HG03159 (cell line): ENCODE data around the gene IKBKG.
A peak's percentile ranks its signal among the peaks of the same experiment; 100 is the strongest.
"Not testable (repeated sequence)": the region's sequence is repeated elsewhere in the genome, so short reads cannot be mapped to it uniquely, and the experiment has no call there.

Experiments
- ATAC-seq: cut with Tn5 transposase; IDR thresholded peaks from one replicate; pipeline ENCODE4 v1.9.1; 2021; ENCODE audit warnings: mild to moderate bottlenecking, moderate library complexity; ENCODE audit not compliant: unreplicated experiment

IKBKG gene

DNA sequence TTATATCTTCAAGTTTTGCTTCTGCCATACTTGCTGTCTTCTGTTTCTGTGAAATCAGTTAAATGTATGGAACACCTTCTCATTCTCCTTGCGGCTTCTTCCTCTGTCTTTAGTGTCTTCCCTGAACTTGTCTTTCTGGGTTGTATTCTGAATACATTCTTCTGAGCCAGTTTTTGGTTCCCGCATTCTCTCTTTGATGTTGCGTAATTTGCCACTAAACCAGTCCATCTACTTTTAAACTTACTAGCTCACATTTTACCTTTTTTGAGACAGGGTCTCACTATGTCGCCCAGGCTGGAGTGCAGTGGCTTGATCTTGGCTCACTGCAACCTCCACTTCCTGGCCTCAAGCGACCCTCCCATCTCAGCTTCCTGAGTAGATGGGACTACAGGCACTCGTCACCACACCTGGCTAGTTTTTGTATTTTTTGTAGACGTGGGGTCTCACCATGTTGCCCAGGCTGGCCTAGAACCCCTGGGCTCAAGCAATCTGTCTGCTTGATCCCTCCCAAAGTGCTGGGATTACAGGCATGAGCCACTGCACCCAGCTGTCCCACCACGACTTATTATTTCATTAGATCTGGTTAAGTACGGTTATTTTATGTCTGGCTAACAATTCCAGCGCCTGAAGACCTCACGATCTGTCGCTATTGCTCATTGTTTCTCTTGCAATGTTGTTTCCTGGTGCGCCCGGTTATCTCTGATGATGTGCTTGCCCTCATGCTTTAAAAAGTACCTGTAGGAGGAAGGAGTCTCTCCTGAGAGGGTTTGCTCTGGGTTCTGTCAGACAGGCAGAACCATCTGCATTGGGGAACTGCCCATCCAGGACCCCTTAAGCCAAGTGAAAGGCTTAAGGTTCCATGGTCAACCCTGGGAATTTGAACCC, 21.6 kb upstream of the IKBKG start:
- ATAC-seq: no peak

DNA sequence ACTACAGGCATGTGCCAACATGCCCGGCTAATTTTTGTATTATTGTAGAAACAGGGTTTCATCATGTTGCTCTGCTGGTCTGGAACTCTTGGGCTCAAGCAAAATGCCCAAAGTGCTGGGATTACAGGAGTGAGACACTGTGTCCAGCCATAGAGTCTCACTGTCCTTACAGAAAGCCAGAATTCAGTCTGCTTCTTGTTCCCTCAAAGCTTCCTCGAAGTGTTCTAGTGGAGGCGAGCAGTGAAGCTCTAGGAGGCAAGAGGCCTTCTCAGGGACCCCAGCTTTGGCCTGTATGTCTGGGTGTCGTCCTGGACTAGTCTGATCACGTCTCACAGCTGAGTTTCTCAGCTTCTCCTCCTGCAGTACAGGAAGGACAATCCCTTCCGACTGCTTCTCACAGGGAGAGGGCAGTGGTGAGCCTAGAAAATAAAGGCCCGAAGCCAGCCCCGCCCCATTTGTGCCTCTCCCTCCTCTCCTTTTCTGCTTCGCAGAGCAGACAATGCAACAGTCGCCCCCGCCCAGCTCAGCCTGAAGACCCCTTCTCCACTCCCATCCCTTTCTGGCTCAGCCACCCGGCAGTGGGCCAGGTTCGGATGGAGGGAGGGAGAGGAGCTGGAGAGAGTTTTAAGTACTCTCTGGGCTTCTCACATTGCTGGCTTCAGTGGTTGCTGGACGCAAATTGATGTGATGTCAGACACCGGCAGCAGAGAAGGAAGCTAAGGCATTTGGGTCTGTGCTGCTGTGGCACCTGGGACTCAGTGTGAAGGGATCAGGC, 20.3 kb upstream of the IKBKG start:
- ATAC-seq: peak; percentile 69

DNA sequence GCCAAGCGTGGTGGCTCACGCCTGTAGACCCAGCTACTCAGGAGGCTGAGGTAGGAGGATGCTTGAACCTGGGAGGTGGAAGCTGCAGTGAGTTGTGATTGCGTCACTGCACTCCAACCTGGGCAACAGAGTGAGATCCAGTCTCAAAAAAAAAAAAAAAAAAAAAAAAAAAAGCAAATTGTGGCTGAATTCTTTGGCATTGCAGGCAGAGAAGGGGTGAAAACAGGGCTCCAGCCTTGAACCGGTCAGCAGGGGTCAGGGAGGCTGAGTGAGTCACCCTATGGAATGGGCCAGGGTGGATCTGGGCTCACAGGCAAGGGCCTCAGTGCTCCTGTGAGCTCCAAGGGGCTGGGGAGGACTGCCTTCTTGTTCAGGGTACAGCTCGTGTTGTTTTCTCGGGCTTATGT, 18.2 kb upstream of the IKBKG start:
- ATAC-seq: no peak

DNA sequence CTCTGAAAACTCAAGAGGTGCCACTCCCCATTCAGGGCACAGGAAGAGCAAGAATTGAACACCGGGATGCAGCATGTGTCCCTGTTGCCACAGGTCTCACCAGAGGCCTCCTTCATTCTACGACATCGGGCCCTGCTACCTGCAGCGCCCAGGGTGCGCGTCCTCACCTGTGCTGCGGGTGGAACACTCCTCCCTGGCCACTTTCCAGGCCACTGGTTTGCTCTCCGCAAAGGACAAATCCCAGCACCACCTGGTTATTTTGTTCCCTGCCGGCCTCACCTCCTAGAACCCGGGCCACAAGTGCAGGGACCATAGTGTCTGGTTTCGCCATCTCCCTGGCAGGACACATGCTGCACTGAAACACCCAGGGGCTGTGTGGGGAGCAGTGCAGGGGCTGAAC, 17.1 kb upstream of the IKBKG start:
- ATAC-seq: no peak

DNA sequence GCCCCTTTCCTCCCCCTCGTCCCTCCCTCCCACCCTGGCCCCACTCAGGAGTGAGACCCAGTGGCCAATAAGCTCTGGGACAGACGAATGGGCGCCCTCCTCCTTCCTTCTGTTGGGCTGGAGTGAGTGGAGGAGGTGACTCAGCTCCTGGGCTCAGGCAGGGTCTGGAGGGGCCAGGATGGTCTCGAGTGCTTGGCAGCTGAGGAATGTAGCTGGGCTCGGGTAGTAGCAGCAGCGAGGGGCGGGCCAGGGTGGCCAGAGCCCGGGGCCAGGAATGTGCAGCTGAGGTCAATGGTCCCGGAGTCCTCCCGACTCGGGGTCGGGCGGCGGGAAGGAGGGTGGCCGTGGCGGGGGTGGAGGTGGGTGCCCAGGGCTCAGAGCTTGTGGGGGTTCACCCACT, 15.8 kb upstream of the IKBKG start:
- ATAC-seq: no peak

DNA sequence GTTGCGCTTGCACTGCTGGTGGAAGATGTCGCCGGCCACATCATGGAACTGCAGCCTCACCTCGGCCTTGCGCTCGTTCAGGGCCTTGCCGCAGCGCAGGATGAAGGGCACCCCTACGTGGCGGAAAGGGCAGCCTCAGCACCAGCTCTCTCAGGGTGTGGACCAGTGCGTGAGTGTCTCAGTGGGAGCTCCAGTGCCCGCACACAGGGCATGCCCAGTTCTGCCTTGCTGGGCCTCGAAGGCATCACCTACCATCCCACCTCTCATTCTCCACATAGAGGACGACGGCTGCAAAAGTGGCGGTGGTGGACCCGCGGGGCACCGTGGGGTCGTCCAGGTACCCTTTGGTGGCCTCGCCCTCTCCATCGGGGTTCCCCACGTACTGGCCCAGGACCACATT, 14.7 kb upstream of the IKBKG start:
- no peak for ATAC-seq

DNA sequence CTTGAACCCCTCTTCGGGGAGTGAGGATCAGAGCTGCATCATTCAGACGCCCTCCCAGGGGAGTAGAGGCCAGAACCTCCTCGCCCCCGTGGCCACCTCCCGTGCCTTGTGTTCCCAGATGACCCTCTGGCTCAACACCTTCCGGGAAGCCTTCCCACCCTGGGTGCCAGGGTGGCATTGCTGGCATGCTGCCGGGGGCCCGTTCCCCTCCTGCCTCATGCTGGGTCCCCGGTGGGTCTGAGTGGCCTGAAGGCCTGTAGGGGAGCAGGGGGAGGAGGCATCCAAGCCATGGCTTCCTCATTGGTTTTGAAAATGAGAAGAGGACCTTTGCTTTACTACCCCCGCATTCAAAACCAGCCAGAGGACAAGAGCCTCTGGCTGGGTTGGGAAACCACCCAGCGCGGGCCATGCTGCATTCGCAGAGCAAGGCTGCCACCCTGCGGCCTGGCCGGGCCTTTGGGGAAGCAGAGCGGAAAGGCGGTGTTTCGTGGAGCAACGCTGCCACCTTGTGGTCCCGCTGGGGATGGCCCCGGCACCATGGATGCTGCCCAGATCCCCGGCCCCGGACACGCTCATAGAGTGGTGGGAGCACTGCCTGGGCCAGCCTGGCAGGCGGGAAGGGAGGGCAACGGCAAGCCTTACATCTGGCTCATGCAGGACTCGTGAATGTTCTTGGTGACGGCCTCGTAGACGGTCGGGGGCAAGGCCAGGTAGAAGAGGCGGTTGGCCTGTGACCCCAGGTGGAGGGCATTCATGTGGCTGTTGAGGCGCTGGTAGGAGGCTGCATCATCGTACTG, 12.7 kb upstream of the IKBKG start:
- peak; percentile 93 for ATAC-seq

DNA sequence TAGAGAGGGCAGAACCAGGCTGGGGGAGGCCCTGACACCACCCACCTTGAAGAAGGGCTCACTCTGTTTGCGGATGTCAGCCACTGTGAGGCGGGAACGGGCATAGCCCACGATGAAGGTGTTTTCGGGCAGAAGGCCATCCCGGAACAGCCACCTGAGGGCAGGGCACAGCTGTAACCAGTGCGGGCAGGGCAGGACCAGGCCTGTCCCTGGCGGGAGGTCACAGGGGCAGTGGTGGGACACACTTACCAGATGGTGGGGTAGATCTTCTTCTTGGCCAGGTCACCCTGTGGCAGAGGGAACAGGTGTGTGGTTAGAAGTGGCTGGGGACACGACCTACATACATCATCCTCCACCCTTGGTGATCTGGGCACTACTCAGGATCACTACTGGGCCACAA, 11.5 kb upstream of the IKBKG start:
- no peak for ATAC-seq

DNA sequence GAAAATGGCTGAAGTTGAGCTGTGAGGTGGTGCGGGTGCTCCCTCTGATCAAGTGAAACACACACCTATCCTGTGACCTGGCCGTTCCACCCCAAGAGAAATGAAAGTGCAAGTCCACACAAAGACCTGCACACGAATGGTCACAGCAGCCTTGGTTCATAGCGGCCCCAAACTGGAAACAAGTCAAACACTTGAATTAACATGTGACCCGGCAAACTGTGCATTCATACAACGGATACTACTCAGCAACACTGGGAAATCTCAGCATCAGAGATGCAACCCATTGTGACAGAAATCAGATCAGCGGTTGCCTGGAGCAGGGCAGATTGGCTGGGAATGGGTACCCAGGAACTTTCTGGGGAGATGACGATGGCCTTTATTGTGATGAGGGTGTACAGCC, 8.3 kb upstream of the IKBKG start:
- no peak for ATAC-seq

DNA sequence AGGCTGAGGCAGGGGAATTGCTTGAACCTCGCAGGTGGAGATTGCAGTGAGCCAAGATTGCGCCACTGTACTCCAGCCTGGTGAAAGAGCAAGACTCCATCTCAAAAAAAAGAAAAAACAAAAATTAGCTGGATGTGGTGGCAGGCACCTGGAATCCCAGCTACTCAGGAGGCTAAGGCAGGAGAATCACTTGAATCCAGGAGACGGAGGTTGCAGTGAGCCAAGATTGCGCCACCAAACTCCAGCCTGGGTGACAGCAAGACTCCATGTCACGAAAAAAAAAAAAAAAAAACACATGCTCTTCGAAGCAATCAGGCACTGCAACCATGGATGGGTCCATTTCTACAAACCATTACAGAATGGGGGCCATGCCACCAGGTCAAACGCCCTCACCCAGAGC, 7.1 kb upstream of the IKBKG start:
- not testable (repeated sequence) for ATAC-seq

DNA sequence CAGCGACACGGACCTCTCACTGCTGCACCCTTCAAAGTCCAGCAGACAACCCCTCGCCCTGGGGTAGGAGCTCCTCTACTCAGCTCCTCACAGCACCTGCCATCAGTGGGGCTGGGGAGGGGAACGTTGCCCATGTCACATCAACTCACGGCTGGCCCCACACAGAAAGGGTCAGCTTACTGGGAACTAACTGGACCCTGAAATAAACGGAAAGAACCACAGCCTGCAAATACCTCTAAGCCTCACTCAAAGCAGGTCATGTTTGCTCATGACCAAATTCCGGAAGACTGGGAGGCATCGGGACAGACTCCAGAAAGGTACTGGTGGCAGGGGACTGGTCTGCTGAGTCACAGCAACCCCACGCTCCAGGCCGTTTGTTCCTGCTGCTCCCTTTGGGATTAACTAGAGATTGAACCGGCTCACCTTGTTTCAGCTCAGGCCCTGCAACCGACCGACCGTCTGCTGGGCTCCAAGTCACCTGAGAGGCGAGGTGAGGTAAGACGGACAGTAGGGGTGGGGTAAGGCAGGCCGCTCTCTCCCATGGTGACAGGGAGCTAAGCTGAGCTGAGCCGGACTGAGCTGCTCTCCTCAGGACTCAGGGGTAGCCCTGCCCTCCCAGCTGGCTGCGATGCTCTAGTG, 6.4 kb upstream of the IKBKG start:
- no peak for ATAC-seq

DNA sequence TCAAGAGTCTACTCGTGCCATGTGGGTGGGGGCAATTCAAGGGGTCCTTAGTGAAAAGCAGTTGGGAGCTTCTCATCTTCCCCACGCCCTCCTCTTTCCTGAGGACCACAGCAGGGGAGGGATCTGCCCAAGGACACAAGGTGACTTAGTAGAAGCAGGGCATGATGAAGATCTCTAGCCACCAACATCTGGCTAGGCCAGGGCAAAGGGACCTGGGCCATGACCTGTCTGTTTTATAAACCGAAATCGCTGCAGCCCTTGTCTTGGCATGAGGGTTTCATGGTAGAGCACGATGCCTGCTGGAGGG, 5.9 kb upstream of the IKBKG start:
- ATAC-seq: no peak

DNA sequence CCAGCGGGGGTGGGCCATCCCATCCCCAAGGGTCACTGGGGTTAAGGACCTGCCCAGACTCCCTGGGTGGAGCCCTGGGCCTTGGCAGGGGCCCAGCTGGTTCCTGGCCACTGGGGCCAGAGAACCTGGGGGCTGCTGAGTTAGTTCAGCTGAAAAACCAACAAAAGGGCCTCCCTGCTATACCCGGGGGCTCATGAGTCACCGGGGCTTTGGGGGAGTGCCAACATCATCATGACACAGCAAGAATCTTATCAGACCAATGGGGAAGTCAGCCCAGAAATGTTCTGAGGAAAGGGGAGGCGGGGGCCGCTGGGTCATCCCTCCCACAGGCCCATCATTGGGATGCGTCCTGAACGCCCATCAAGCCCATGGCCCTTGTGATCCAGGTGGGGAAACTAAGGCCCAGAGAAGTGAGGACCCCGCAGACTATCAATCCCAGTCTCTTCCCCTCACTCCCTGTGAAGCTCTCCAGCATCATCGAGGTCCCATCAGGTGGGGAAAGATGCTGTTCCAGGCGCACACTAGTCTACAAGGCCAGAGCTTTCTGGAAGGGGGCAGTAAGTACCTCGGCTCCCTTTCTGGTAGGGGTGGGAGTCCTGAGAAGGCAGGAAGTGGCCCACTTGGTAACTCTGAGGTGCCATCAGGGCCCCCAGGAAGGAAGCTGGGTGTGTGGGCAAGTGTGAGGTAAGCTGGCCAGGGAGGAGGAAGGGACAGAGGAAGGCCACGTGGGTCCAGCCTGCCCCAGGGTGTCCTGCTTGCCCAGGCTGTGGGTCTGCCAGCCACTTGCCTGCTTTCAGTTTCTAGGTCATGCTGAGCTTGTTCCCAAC, 5.3 kb upstream of the IKBKG start:
- ATAC-seq: no peak

DNA sequence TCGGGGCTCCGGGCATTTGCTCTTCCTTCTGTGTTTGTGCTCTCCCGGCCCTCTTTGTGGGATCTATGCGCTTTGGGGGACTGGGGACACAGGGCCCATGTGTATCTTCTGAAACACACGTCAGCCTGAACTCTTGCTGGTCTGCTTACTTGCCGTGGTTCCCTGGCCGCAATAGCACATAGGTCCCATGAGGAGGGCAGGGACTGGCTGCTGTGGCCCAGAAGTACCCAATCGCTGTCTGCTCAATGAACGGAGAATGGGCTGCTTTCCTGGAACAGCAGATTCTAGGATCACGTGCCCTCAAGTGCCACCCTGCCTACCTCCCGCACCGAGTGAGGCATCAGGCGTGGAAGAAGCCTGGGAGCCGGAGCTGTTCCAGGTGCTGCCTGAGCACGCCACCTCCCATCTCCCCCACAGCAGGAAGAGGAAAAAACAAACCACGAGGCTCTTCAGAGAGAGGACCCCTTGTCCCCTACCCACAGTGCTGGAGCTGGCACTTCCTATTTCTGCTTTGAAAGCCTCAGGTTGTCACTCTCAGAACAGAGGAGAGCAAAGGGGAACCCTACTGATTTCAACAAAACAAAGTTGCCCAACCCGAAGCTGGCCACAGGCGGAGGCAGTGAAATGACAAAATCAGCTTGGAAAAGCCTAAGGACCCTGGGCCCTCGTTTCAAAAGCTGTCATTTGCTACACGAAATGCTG, 4.5 kb upstream of the IKBKG start:
- ATAC-seq: no peak

DNA sequence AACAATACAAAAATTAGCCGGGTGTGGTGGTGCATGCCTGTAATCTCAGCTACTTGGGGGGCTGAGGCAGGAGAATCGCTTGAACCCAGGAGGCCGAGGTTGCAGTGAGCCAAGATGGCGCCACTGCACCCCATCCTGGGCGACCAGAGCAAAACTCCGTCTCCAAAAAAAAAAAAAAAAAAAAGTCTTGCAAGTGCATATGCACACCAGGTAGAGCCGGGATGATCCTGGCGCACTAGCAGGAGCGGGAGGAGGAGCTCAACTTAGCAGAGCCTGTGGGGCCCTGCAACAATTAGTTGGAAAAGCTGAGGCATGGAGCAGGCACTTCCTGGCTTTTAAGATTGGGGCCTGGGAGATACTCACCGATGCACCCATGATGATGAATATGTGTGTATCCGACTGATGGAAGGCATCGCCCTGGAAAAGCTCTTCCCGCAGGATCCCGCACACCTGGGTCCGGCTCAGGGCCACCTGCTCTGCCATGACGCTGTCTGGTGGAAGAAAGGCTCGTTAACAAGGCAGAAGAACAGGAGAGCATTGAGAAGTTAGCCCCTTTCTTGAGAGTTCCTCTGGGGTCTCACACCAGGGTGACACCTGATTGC, 1.6 kb upstream of the IKBKG start:
- no peak for ATAC-seq

DNA sequence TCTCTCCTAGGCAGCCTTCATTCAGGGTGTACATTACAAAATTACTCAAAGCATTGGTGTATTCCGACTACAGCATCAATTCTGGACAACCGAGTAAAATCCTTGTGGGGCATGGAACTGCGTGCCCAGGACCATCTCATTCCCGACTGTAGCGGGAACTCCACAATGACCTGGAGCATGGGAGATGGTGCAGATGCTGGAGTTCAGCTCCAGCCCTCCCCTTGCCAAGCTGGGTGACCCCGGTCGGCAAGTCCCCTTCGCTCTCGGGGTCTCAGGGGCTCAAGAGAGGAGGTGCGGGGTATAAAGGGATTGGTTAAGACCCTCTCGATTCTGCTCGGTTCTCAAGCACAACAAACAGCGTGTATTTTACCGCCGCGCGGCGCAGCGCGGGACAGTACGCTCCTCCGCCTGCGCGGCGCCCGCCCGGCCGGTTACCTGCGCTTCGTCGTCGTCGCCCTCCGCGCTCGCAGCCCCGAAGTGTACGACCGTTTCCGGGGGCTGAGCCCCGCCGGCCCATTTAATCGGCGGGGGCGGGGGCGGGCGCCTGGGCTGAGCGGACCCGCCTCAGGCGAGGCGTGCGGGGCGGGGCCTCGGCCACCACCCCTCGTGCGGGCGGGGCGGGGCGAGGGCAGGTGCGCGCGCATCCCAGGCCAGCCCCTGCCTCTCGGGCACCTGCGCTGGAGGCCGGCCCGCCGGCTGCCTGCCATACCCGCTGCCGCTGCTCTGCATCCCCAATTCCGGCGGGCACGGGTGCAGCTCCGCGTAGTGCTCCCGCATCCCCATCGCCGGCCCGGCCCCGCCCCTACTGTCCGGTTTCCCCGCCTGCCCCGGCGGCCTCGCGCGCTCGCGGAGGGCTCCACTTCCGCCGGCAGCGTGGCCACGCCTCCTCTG, 821 bp upstream of the IKBKG start, which contains the start of gene G6PD:
Gene G6PD (minus strand): TSS at position 493 of the 891 bp plus-strand sequence. CDS start 691 bp downstream, outside the sequence.
- ATAC-seq: peak; percentile 41

DNA sequence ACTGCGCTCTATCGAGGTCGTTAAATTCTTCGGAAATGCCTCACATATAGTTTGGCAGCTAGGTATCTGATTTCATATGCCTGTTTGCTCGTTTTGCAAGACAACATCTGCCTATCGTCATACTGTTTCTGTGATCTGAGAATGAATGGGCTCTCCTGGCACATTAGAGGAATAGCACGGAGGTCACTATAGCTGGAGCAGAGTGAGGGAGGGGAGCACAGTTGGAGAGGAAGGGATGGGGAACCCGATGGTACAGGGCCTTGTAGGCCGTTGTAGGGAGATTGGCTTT, 552 bp downstream of the IKBKG start:
- ATAC-seq: no peak

DNA sequence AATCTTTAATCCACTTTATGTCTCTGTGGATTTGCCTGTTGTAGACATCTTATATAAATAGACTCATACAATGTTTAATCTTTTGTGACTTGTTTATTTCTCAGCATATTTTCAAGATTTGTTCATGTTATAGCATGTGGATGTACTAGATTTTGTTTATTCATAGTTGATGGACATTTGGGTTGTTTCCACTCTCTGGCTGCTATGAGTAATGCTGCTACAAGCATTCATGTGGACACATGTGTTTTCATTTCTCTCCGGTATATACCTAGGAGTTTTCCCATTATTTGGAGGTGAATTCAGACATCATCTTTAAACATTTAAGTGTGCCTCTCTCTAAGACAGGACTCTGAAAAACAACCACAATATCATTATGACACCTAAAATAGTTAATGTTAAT, 2.3 kb downstream of the IKBKG start:
- ATAC-seq: no peak
